AG04450 (cell line): ENCODE measurements around the gene SLC25A48. TPM values are rescaled to one million over a fixed set of nuclear protein-coding genes. Genes with fewer than 3 reads are reported as not detected.

Experiments used
- CTCF ChIA-PET: fragments of 300-600, 350-600 bp; formaldehyde crosslinking; extraction: SDS; loops from one replicate; lab custom pipeline; 2022; ENCODE audit warnings: antibody characterized with exemption, inconsistent platforms; lab: Charles Lee
- POLR2A ChIA-PET: fragments of 350-600 bp; formaldehyde crosslinking; extraction: SDS; loops from one replicate; lab custom pipeline; 2021; ENCODE audit warnings: antibody characterized with exemption, inconsistent platforms; lab: Yijun Ruan, JAX
- DNase-seq: peaks from one replicate; pipeline ENCODE4 v3.0.0-alpha.2; 2011; ENCODE audit warnings: low read depth, low spot score
- H3K27ac ChIP-seq: one replicate; pipeline ENCODE4 v1.5.1; 2012; ENCODE audit warnings: low read depth, low read length, control low read depth
- H3K27me3 ChIP-seq: one replicate; pipeline ENCODE4 v1.6.0; 2012; ENCODE audit warnings: low read length; ENCODE audit not compliant: control insufficient read depth, insufficient read depth
- H3K4me3 ChIP-seq: 2 replicates; pipeline ENCODE4 v1.5.1; 2011; ENCODE audit warnings: mild to moderate bottlenecking, low read depth, low read length, control low read depth
- H3K9me3 ChIP-seq: 2 replicates; pipeline ENCODE4 v1.5.1; 2012; ENCODE audit warnings: low read length; ENCODE audit not compliant: control insufficient read depth, insufficient read depth
- CTCF ChIP-seq: IDR thresholded peaks from 2 replicates; pipeline ENCODE4 v1.5.1; 2011; ENCODE audit warnings: low read depth, low read length, control low read depth, inconsistent platforms
- polyA plus RNA-seq: library from polyadenylated mRNA; depleted of rRNA; stranded (reverse); fragments of >200 nt; gene quantifications from 2 replicates; pipeline ENCODE4 v1.2.3, GENCODE V29; 2011

SLC25A48 gene
- polyA plus RNA-seq, 1 experiment, result not detected

- TF ChIP-seq CTCF, result no peak
- H3K9me3 ChIP-seq, result no peaks in the 10 kb centered on the region
- no peak overlapping the region for H3K27ac ChIP-seq
- peaks cover 18% of the 10 kb centered on the region for H3K27me3 ChIP-seq
- no peak overlapping the region for H3K4me3 ChIP-seq
- CTCF ChIA-PET, result interaction anchor here (0.6 to 5.9 kb wide), 21 partner anchors 53 to 361 kb away, joined by 3 to 108 read pairs (median 4); no protein-coding TSS in a partner anchor
- DNase-seq, result no peak
- POLR2A ChIA-PET, result no interaction called here
These were observed 53.6 kb downstream of the SLC25A48 start for GRCh38 chr5:135887881-135888614.

- CTCF ChIA-PET, result interaction anchor here (2.0 to 5.9 kb wide), 6 partner anchors 24 to 322 kb away, joined by 6 to 108 read pairs (median 24); no protein-coding TSS in a partner anchor
These were observed 55.8 kb downstream of the SLC25A48 start for GRCh38 chr5:135890296-135890695.

GRCh38 chr5:135890867-135891266 lies 56.4 kb downstream of the SLC25A48 start:
- TF ChIP-seq CTCF, result no peak
- ChIA-PET CTCF (interaction anchor here (0.6 to 5.9 kb wide), 11 partner anchors 9 to 321 kb away, joined by 3 to 108 read pairs (median 6); no protein-coding TSS in a partner anchor), POLR2A (interaction anchor here (1.1 kb wide), 1 partner anchor 168 kb away, joined by 3 read pairs; no protein-coding TSS in a partner anchor)
- Histone ChIP-seq H3K27me3 (peaks cover 8% of the 10 kb centered on the region), H3K27ac (no peak overlapping the region), H3K9me3 (no peaks in the 10 kb centered on the region), H3K4me3 (no peak overlapping the region)
- no peak for DNase-seq

More at GRCh38 chr5:135890296-135890695, 55.8 kb downstream of the SLC25A48 start:
- POLR2A ChIA-PET, result interaction anchor here (1.1 kb wide), 1 partner anchor 168 kb away, joined by 3 read pairs; no protein-coding TSS in a partner anchor
- DNase-seq, result no peak
- Histone ChIP-seq H3K9me3 (no peaks in the 10 kb centered on the region), H3K4me3 (no peak overlapping the region), H3K27me3 (peaks cover 6% of the 10 kb centered on the region), H3K27ac (no peak overlapping the region)
- no peak for TF ChIP-seq CTCF

- CTCF ChIA-PET, result interaction anchor here (0.6 to 5.9 kb wide), 14 partner anchors 9 to 325 kb away, joined by 3 to 108 read pairs (median 6); no protein-coding TSS in a partner anchor
- POLR2A ChIA-PET, result interaction anchor here (0.5 to 1.1 kb wide), 2 partner anchors 167 to 292 kb away, joined by 3 to 14 read pairs; no protein-coding TSS in a partner anchor
- no peak for TF ChIP-seq CTCF
- no peak for DNase-seq
- no peak overlapping the region for H3K4me3 ChIP-seq
- no peak overlapping the region for H3K27ac ChIP-seq
- H3K27me3 ChIP-seq, result peaks cover 8% of the 10 kb centered on the region
- H3K9me3 ChIP-seq, result no peaks in the 10 kb centered on the region
These were observed 56.8 kb downstream of the SLC25A48 start for GRCh38 chr5:135891268-135891667.
